Activated T-cell treated with anti-CD3 and anti-CD28 coated beads, Interleukin-2, amount 50 U/mL, for 4 hours (primary cell): ENCODE measurements around the gene XYLB. TPM values are rescaled to one million over a fixed set of nuclear protein-coding genes. Genes with fewer than 3 reads are reported as not detected.
"Not testable (repeated sequence)": the region's sequence is repeated elsewhere in the genome, so short reads cannot be mapped to it uniquely, and the experiment has no call there.

Experiments used
- ATAC-seq, 2 donors: fragments of 200-7000 bp; cut with Tn5 transposase; one replicate each; pipeline ENCODE4 v1.10.0; 2021
- DNase-seq: peaks from one replicate; pipeline ENCODE4 v3.0.0-alpha.2; 2020
- H3K27me3 Mint-ChIP-seq: one replicate; pipeline ENCODE4 v1.8.0; 2021; ENCODE audit warnings: low read depth, mixed read lengths
- H3K36me3 Mint-ChIP-seq: one replicate; pipeline ENCODE4 v1.8.0; 2022; ENCODE audit warnings: mixed read lengths; ENCODE audit not compliant: insufficient read depth
- H3K4me1 Mint-ChIP-seq: one replicate; pipeline ENCODE4 v1.8.0; 2021; ENCODE audit warnings: low read depth, mixed read lengths
- H3K4me3 Mint-ChIP-seq: one replicate; pipeline ENCODE4 v1.8.0; 2021; ENCODE audit warnings: mild to moderate bottlenecking, moderate library complexity, mixed read lengths
- H3K9me3 Mint-ChIP-seq: one replicate; pipeline ENCODE4 v1.8.0; 2021; ENCODE audit warnings: mixed read lengths
- total RNA-seq, 3 donors: library from RNA; stranded (reverse); gene quantifications; one replicate each; pipeline ENCODE4 v1.2.1, GENCODE V29; 2021

Gene XYLB
- total RNA-seq, 3 donors from 2014 or later: 4.2 to 6.4 (median 5.9) TPM

DNA sequence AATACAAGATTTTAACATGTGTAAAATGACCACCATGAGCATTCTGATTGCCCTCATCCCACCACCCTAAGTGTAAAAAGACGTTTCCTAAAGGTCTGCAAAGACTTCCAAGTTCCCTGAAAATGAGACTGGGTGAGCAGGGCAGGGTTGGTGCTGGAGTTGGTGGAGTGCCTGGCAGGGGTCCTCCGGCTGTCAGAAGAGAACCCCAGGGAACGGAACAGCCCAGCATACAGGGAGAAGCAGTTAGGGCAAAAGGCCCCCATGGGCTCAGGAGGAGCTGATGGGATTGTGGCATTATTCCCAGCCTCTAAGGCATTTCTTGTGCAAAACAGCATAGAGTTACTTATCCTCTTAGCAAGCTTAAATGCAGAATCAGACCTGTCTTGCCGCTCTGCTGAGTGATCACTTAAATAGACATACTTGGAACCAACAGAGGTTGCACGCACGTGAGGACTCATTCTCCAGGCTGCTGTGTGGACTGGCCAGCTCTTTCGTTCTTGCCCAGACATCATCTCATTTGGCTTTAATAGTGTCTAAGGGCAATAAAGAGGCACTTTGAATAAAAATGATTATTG is 36.0 kb downstream of the XYLB start:
- H3K4me1 Mint-ChIP-seq: no peaks in the 10 kb centered on the region
- no peak overlapping the region for H3K4me3 Mint-ChIP-seq
- peaks cover 17% of the 10 kb centered on the region for H3K9me3 Mint-ChIP-seq
- peaks cover 17% of the 10 kb centered on the region for H3K36me3 Mint-ChIP-seq
- H3K27me3 Mint-ChIP-seq: no peaks in the 10 kb centered on the region
- no peak for DNase-seq
- no peak for ATAC-seq

DNA sequence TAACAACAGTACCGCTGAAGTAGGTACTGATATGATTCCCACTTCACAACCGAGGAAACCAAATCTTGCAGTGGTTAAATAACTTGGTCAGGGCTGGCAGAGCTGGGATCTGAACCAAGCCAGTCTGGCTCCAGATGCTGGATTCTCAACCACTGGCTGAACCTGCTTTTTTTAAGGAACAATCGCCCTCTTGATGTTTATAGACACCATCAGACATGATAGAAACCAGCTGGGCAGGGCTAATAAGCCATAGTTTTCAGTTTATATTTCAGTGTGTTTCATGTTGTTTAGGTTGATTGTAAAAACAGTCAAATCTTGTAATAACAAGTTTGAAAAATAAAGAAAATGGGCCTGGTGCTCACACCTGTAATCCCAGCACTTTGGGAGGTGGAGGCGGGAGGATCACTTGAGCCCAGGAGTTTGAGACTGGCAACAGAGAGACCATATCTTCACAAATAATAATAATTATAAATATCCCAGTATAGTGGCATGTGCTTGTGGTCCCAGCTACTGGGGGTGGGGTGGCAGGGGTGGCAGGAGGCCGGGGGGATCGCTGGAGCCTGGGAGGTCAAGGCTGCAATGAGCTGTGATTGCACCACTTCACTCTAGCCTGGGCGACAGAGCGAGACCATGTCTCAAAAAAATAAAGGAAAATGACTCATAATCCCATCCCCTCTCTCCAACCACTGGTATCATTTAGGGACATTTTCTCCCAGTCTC is 36.7 kb downstream of the XYLB start:
- ATAC-seq (no peak), DNase-seq (no peak)
- H3K4me1 Mint-ChIP-seq: no peaks in the 10 kb centered on the region
- no peak overlapping the region for H3K4me3 Mint-ChIP-seq
- H3K36me3 Mint-ChIP-seq: peaks cover 17% of the 10 kb centered on the region
- no peaks in the 10 kb centered on the region for H3K27me3 Mint-ChIP-seq
- peaks cover 17% of the 10 kb centered on the region for H3K9me3 Mint-ChIP-seq

DNA sequence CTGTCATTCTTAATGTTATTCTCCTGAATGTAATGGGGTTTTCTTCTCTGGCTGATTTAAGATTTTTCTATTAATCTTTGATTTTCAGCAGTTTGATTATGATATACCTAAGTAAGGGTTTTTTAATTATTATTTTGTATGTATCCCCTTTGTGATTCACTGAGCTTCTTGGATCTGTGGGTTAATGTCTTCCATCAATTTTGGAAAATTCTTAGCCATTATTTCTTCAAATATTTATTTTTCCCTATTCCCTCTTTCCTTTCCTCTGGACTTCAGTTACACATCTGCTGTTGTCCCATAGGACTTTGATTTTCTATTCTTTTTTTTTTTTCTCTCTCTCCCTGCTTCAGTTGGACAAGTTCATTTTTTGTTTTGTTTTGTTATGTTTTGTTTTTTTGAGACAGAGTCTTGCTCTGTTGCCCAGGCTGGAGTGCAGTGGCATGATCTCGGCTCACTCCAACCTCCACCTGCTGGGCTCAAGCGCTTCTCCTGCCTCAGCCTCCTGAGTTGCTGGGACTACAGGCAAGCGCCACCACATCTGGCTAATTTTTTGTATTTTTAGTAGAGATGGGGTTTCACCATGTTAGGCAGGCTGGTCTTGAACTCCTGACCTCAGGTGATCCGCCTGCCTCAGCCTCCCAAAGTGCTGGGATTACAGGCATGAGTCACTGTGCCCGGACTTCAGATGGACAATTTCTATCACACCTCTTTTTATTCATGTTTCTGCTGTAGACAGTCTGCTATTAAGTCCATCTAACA is 40.6 kb downstream of the XYLB start:
- Mint-ChIP-seq H3K9me3 (peaks cover 8% of the 10 kb centered on the region), H3K27me3 (no peaks in the 10 kb centered on the region), H3K4me3 (no peak overlapping the region), H3K4me1 (no peaks in the 10 kb centered on the region), H3K36me3 (peaks cover 10% of the 10 kb centered on the region)
- ATAC-seq (no peak), DNase-seq (no peak)

GRCh38 chr3:38387862-38388261 is 41.3 kb downstream of the XYLB start:
- Mint-ChIP-seq H3K4me3 (no peak overlapping the region), H3K4me1 (no peaks in the 10 kb centered on the region), H3K36me3 (peaks cover 10% of the 10 kb centered on the region), H3K9me3 (peaks cover 7% of the 10 kb centered on the region), H3K27me3 (no peaks in the 10 kb centered on the region)
- ATAC-seq: no peak
- DNase-seq: no peak

- H3K4me1 Mint-ChIP-seq: no peaks in the 10 kb centered on the region
- H3K4me3 Mint-ChIP-seq: no peak overlapping the region
- DNase-seq (no peak), ATAC-seq (no peak)
- H3K36me3 Mint-ChIP-seq: peaks cover 5% of the 10 kb centered on the region
- no peaks in the 10 kb centered on the region for H3K9me3 Mint-ChIP-seq
- no peaks in the 10 kb centered on the region for H3K27me3 Mint-ChIP-seq
Observed at GRCh38 chr3:38392604-38393163, 46.1 kb downstream of the XYLB start.

GRCh38 chr3:38396239-38396638 is 49.7 kb downstream of the XYLB start:
- Mint-ChIP-seq H3K36me3 (peaks cover under 1% of the 10 kb centered on the region), H3K4me3 (no peak overlapping the region), H3K4me1 (no peaks in the 10 kb centered on the region), H3K9me3 (no peaks in the 10 kb centered on the region), H3K27me3 (no peaks in the 10 kb centered on the region)
- DNase-seq (no peak), ATAC-seq (no peak)

- Mint-ChIP-seq H3K4me3 (no peak overlapping the region), H3K9me3 (no peaks in the 10 kb centered on the region), H3K36me3 (no peaks in the 10 kb centered on the region), H3K4me1 (no peaks in the 10 kb centered on the region), H3K27me3 (no peaks in the 10 kb centered on the region)
- no peak for DNase-seq
- no peak for ATAC-seq
Observed at GRCh38 chr3:38396861-38397260, 50.3 kb downstream of the XYLB start.

DNA sequence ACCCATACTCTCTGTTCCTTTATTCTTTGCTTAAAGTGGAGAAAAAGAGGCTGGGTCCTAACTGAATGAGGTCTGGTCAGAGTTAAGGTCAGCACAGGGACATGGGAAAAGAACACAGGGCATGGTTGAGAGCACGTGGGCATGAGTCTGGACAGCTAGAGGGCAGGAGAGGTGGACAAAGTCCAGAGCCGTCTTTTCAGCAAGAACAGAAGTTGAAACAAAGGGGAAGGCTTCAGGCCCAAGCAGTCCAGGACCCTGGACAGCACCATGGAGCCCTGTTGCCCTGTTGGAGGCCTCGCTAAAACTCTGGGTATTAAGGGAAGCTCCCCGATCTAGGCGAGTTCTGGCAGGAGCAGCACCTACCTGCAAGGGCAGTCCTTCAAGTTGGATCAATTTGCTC is 50.7 kb downstream of the XYLB start:
- ATAC-seq (no peak), DNase-seq (no peak)
- Mint-ChIP-seq H3K27me3 (no peaks in the 10 kb centered on the region), H3K4me1 (no peaks in the 10 kb centered on the region), H3K4me3 (no peak overlapping the region), H3K36me3 (no peaks in the 10 kb centered on the region), H3K9me3 (no peaks in the 10 kb centered on the region)

DNA sequence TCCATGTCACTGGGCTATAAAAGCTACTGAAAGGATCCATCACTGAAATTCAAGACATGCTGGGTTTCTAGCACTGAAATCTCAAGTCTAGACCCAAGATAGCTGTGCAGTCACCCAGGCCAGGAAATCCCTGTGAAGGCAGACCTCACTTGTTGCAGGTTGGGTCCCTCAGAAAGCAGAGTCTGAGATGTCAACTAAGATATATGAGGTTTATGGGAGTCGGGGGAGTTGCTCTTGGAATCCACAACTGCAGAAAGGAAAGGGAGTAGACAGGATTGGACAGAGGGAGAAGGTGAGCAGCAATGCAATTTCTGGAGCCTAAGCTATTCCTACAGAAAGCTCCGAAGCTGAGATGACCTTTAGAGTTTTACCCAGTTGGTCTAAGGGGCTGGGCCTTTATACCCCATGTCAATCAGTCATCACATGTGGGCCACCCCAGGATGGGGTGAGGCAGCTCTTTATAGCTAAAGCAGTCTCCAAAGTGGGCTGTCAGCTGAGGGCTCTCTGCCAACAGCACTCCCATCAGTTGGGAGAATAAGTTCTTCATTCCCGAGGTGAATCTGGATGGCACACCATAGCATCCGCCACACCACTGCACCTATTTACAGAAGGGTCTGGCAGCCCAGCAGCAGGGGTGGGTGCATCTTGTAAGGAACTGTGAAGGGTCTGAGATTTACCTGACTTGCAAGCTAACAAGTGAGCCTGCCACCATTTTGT is 54.8 kb downstream of the XYLB start:
- H3K27me3 Mint-ChIP-seq: no peaks in the 10 kb centered on the region
- ATAC-seq (no peak), DNase-seq (no peak)
- no peaks in the 10 kb centered on the region for H3K9me3 Mint-ChIP-seq
- peaks cover 4% of the 10 kb centered on the region for H3K36me3 Mint-ChIP-seq
- no peak overlapping the region for H3K4me3 Mint-ChIP-seq
- no peaks in the 10 kb centered on the region for H3K4me1 Mint-ChIP-seq

- Mint-ChIP-seq H3K36me3 (peaks cover 4% of the 10 kb centered on the region), H3K4me1 (no peaks in the 10 kb centered on the region), H3K27me3 (no peaks in the 10 kb centered on the region), H3K9me3 (no peaks in the 10 kb centered on the region), H3K4me3 (no peak overlapping the region)
- no peak for DNase-seq
- ATAC-seq: no peak
Observed at GRCh38 chr3:38404286-38404685, 57.7 kb downstream of the XYLB start.

GRCh38 chr3:38411591-38411990 is 65.0 kb downstream of the XYLB start:
- H3K4me1 Mint-ChIP-seq: no peaks in the 10 kb centered on the region
- no peak overlapping the region for H3K4me3 Mint-ChIP-seq
- no peak for DNase-seq
- no peaks in the 10 kb centered on the region for H3K9me3 Mint-ChIP-seq
- H3K36me3 Mint-ChIP-seq: no peaks in the 10 kb centered on the region
- no peak for ATAC-seq
- peaks cover 3% of the 10 kb centered on the region for H3K27me3 Mint-ChIP-seq

DNA sequence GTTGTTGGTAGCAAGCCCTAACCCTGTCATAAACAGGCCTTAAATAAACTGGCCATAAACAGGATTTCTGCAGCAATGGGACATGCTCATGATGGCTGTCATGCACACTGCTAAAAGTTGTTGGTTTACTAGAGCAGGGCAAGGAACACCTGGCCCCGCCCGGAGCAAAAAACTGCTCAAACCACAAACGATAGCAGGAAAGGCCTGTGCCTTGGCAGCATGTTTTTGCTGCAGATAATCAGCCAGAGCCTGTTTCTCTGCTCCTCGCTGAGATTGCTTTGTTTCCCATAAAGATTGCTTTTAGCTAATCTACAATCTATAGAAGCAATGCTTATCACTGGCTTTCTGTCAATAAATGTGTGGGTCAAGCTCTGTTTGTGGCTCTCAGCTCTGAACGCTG is 74.2 kb downstream of the XYLB start:
- not testable (repeated sequence) for H3K9me3 Mint-ChIP-seq, H3K4me3 Mint-ChIP-seq, H3K27me3 Mint-ChIP-seq, DNase-seq, ATAC-seq, H3K36me3 Mint-ChIP-seq
- H3K4me1 Mint-ChIP-seq: peaks cover 25% of the 10 kb centered on the region

GRCh38 chr3:38421679-38422336 is 75.2 kb downstream of the XYLB start:
- no peak for ATAC-seq
- H3K9me3 Mint-ChIP-seq: no peaks in the 10 kb centered on the region
- no peaks in the 10 kb centered on the region for H3K36me3 Mint-ChIP-seq
- DNase-seq: no peak
- H3K4me1 Mint-ChIP-seq: peaks cover 33% of the 10 kb centered on the region
- no peaks in the 10 kb centered on the region for H3K27me3 Mint-ChIP-seq
- H3K4me3 Mint-ChIP-seq: peak overlapping the region; percentile 13
